GM13976 (cell line): ENCODE data around the gene MTG2.
A peak's percentile ranks its signal among the peaks of the same experiment; 100 is the strongest.

ENCODE experiments used
- DNase-seq: peaks from one replicate; pipeline ENCODE4 v3.0.0; 2012; ENCODE audit warnings: low spot score
- CTCF ChIP-seq: IDR thresholded peaks from 2 replicates; pipeline ENCODE4 v1.5.1; 2012; ENCODE audit warnings: borderline replicate concordance, mild to moderate bottlenecking; ENCODE audit not compliant: insufficient read depth; ENCODE audit errors: extremely low read depth, missing control alignments, control extremely low read depth
- in situ Hi-C: fragments of 300-500 bp; cut with MboI; formaldehyde crosslinking; loops from one replicate; pipeline ENCODE4 v1.12.0; 2022; ENCODE audit warnings: low sequenced_read_pairs, mixed read lengths, inconsistent platforms; ENCODE audit not compliant: unreplicated experiment

MTG2 gene

GRCh38 chr20:62219101-62219991, 36.5 kb downstream of the MTG2 start:
- no peak for TF ChIP-seq CTCF
- no peak for DNase-seq
- in situ Hi-C loops = no loop called here

- peak; percentile 87 for DNase-seq
- TF ChIP-seq CTCF = no peak
- in situ Hi-C loops = no loop called here
Measured at GRCh38 chr20:62219992-62220665, 37.3 kb downstream of the MTG2 start, which contains the start of gene HRH3. Gene HRH3, minus strand, starts transcription at chr20:62220278. Its CDS starts 308 bp downstream, at chr20:62219970.

- no peak for DNase-seq
- in situ Hi-C loops = no loop called here
- no peak for TF ChIP-seq CTCF
Measured at GRCh38 chr20:62220666-62221568, 38.1 kb downstream of the MTG2 start.

GRCh38 chr20:62222266-62222850, 39.5 kb downstream of the MTG2 start:
- TF ChIP-seq CTCF = no peak
- no peak for DNase-seq
- in situ Hi-C loops = no loop called here

GRCh38 chr20:62222972-62223371, 40.1 kb downstream of the MTG2 start:
- in situ Hi-C loops = no loop called here
- no peak for TF ChIP-seq CTCF
- no peak for DNase-seq

- in situ Hi-C loops = no loop called here
- DNase-seq = no peak
- TF ChIP-seq CTCF = no peak
Measured at GRCh38 chr20:62223571-62223970, 40.7 kb downstream of the MTG2 start.
